ENCODE measurements around the gene VAPB.

Gene VAPB

DNA sequence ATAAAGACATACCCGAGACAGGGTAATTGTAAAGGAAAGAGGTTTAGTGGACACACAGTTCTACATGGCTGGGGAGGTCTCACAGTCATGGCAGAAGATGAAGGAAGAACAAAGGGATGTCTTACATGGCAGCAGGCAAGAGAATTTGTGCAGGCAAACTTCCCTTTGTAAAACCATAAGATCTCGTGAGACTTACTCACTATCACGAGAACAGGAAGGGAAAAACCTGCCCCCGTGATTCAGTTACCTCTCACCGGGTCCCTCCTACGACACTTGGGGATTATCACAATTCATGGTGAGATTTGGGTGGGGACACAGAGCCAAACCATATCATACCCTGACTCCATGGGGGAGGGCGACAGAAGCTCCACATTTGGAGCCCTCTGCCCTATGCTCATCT lies 7.4 kb upstream of the VAPB start:
- no peak for DNase-seq

DNA sequence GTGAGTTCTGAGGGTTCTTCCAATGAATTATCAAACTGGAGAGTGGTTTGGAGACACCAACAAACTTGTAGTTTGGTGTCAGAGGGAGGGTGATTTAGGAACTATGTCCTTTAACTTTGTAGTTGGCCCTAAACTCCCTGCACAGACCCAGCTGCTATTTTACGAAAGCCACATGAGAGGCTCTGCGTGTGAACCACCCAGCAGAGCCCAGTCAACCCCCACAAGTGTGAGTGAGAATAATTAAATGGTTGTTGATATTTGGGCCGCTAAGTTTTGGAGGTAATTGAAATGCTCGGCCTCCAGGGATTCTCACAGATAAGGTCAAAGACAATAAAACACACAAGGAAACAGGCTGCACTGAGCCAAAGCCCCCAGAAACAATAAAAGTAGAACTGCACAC lies 6.9 kb upstream of the VAPB start:
- no peak for DNase-seq

DNA sequence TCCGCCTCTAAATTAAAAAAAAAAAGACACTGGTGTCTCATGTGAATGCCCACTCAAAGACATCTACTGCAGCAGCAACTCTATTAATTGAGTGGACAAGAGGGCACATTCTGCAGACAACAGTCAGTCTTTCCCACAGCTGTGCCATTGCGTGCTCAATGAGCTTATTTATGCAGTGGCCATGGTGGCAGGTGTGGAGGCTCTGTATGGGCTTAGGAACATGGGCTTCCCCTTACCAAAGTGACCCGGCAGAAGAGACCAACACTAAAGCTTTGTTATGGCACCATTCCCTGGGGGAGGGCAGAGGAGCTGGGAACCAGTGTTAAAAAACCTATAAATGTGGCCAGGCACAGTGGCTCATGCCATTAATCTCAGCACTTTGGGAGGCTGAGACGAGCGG lies 4.2 kb upstream of the VAPB start:
- DNase-seq: no peak

DNA sequence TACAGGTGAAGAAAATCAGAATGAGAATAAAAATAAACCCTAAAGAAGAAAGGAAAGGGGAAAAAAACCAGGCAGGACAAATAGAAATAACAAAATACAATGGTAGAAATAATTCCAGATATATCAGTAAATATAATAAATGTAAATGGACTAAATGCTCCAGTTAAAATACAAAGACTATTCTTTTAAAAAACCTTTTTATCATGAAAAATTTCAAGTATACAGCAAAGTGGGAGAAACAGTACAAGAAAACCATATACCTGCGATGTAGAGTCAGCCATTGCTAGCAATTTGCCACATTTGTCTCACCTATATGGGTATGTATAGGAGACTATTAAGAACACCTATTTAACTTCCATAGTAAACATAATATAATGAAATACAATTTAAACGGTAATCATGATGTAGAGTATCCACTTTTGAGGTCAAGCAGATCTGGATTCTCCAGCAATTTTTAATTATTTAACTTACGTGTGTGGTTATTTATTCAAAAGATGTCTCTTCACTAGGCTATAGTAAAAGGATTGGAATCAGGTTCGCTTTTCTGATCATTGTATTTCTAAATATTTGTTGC lies 914 bp upstream of the VAPB start:
- no peak for DNase-seq

DNA sequence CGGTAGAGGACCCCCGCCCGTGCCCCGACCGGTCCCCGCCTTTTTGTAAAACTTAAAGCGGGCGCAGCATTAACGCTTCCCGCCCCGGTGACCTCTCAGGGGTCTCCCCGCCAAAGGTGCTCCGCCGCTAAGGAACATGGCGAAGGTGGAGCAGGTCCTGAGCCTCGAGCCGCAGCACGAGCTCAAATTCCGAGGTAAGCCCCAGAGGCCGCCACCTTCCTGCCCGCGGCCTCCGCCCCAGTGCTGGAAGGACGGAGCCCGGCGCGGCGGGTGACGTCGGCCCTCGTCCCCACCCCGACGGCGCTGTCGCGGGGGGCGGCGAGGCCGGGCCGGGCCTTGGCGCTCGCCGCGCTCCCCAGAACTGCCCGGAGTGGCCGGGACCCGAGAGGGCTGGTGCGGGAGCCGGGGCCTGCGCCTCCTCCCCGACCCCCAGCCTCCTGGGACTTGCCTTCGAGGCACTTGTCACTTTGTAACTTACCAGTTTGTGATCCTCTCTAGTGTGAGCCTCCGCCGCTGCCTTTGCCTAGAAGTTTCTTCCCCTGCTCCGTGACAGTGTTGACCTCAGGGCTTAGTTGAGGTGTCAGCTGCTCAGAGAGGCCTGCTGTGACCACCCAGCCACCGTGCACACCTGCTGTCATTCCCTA lies 417 bp downstream of the VAPB start:
- no peak for DNase-seq

DNA sequence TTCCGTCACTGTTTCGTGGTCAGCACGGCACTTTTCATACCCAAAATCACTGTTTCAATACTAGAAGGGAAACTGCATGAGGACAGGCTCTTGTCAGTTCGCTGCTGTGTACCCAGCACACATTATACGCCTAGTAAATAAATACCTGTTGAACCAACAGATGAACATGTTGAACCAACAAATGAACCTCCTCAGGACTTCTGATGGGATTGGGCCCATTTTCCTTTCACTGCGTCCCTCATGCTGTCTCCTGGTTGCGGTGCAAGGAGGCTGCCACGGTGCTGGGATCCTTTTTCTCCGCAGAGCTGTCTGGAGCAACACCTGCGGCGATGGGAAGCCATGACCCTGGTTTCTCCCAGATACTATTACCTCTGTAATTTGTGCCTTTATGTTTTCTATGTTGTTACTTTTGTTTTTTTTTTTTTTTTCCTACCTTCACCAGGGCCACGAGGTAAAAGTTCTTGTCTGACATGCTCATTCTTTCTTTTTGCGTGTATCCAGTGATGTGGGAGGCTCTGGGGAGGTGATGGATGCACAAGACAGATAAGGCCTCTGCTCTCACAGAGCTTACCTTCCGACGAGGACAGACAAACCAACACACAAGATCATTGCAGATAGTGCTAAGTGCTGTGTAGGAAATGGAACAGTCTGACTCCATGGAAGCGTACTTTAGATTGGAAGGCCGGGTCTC lies 1.1 kb downstream of the VAPB start:
- no peak for DNase-seq

DNA sequence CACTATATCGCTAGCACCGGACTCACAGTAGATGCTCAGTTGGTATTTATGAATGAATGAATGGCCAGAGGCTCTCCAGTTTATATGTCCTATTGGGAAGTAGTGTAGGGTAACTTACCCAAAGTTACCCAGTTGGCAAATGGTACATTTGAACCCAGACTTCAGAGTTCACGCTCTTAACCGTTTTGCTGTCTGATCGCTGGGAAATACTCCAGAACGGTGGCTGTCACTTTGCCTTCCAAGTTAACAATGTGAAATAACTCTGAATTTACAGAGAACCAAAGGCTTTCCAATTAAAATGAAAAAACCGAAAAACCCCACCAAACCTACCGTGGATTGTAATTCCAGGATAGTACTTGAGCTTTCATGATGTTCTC lies 1.6 kb downstream of the VAPB start:
- DNase-seq: no peak

DNA sequence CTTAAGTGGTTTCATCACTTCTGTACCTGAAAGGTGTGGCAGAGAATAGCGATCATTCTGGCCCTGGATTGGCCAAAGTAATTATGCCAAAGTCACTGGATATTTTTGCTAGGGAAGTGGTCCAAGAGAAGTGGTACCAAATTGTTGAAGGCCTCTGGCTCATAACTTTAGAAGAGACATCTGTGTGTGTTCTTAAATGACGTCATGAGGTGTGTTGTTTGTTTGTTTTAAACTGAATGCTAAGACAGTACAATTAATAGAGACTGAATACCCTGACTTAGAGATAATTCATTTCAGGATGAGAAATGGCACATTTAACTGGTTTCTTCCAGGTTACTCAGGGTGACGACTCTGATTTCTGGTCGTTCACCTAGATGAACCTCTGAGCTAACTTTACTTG lies 3.3 kb downstream of the VAPB start:
- DNase-seq: no peak

DNA sequence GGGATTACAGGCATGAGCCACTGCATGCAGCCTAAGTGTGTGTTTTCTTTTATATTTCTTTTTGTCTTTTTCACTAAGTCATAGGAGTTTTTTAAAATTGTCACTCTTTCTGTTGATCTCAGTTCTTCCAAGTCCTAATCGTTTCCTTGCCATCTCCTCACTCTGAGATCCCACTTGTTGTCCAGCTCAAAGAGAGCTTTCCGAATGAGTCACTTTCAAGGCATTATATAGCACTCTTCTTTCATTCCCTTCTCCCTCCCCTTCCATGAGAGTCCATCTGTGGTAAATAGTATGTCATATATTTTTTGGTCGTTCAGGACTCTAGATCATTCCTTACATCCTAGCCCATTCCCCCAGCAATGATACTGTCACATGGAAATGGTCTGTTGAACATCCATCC lies 4.3 kb downstream of the VAPB start:
- DNase-seq: no peak

DNA sequence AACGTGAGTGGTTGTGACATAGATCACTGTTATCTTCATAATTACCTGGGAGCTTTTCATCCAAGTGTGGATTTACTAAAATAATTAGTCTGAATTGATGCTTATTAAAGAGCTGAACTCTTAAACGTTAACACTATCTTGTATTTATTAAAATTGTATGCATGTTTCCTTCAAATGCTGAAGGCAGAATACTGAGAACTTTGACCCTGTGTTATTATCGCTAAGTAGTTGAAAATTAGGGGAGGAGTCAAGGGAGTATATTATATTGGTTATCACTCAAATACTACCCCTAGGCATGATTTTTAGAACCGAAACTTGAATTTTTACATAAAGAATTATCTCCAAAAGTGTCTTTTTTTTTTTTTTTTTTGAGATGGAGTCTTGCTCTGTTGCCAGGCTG lies 5.8 kb downstream of the VAPB start:
- DNase-seq: no peak

DNA sequence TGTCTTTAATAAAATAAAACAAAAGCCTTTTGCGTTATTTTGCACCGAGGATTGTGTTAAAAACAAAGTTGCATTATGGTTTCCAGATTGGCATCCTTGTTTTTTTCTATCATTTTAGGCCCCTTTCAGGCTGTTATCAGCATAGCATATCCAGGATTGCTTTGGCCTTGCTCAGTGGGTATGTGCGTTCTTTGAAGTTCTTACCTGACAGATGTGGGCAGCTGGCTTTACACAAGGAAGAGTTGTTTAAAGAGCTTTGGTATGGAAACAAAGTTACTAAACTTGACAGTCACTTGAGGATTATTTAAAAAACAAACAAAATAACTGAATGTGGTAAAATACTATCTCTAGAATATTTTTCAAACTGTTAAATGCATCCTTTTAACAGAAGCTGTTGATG lies 6.6 kb downstream of the VAPB start:
- no peak for DNase-seq

DNA sequence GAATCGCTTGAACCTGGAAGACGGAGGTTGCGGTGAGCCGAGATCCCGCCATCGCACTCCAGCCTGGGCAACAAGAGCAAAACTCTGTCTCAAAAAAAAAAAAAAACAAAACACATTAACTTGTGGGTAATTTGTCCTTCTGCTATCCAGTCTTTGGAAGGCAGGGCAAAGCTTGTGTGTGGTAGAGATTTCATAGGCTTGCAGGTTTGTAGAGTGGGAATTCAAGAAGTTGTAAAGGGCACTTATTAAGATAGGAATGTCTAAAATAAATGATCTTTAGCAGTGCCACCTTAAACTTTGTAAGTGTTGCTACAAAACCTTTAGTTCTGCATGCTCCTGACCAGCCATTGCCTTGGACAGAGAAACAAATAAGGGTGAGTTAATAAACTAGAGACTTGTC lies 8.4 kb downstream of the VAPB start:
- no peak for DNase-seq

DNA sequence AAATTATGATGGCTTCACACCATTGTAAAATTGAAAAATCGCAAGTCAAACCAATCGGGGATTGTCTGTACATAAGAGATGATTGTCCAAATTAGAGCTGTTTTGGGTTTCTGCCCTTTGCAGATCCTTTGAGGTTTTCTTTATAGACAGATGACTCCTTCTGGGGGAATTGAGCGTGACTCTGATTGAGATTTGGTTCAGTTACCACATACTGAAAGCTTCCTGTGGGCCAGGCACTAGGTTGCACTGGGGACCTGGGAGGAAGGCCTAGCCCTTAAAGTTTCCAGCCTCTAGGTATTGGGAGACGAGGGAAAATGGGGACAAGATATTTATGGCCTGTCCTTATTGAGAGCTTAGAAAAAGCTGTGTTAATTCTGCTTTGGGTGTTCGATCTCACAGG lies 9.2 kb downstream of the VAPB start:
- no peak for DNase-seq

DNA sequence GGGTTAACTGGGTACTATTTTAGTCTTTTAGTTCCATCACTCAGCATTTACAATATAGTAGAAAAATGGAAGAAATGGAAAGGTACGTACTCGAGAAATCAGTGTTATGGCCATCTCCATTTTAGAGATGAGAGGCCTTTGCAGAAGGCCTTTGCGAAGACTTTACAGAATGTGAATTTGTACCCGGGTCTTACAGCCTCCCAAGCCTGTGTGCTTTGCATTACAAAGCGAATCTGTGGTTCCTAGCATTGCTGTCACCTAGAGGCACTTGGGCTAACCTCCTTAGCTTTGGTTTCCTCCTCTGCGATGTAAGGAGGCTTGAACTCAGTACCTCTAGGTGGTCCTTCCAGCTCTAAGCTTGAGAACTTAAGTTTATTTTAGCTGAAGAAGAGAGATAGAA lies 10.9 kb downstream of the VAPB start:
- no peak for DNase-seq

DNA sequence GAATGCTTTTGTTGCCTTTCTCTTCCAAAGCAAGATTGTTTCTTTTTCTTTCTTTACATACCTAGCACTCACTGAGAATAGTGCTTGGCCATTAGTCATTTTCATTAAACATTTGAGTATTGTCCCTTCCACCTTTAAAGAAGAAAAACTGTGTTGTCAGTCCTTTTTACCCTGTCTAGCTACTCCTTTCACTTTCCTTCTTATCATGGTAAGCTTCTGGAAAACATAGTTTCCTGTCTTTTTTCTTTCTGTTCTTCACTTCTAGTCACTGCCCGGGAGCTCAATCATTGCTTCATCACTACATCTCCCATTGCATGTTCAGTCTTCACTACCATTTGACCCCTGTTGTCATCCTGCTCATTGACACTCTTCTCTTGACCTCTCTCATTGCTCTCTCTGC lies 12.1 kb downstream of the VAPB start:
- no peak for DNase-seq

DNA sequence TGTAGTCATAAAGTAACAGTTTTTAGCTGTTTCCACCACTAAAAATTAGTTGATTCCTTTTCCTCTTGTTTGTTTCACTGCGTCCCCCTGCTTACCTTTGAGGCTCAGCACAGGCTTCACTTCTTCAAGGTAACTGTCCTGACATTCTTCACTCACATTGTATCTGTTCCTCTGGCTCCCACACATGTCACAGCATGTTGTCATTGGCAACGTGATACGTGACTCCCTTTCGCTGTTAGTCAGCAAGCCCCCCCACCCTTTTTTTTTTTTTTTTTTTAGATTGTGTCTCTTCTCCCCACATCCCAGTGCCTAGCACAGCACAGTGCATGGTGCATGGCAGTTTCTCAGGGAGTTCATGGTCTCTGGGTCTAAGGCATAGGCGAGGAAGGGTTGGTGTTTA lies 13.3 kb downstream of the VAPB start:
- no peak for DNase-seq

DNA sequence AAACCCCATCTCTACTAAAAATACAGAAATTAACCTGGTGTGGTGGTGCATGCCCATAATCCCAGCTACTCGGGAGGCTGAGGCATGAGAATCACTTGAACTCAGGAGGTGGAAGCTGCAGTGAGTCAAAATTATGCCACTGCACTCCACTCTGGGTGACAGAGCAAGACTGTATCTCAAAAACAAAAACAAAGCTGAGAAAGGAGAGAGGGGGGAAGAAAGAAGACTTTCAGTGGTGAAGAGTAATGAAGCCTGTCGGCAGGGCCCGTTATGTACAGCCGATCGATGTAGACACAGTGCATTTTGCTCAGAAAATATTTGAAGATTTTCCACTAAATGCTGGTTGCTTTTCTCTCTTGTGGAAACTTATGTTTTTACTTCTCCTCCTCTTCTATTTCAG lies 13.8 kb downstream of the VAPB start:
- no peak for DNase-seq

DNA sequence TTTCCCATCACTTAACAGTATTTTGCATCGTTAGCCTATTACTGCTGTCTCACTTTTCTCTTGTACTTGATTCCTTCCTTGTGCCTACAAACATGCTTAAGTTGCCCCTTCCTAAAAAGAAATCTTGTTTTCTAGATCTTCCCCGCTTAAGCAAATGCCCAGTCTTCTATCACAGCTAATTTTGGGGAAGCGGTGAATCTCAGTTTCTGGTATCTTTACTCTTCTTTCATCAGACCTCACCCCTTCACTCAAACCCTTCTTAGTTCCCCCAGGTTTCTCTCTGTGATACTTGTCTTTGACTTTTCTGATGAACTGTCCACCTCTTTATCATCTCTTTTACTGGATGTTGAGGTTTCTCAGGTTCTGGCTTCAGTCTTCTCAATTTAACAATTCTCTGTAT lies 14.2 kb downstream of the VAPB start:
- DNase-seq: no peak

DNA sequence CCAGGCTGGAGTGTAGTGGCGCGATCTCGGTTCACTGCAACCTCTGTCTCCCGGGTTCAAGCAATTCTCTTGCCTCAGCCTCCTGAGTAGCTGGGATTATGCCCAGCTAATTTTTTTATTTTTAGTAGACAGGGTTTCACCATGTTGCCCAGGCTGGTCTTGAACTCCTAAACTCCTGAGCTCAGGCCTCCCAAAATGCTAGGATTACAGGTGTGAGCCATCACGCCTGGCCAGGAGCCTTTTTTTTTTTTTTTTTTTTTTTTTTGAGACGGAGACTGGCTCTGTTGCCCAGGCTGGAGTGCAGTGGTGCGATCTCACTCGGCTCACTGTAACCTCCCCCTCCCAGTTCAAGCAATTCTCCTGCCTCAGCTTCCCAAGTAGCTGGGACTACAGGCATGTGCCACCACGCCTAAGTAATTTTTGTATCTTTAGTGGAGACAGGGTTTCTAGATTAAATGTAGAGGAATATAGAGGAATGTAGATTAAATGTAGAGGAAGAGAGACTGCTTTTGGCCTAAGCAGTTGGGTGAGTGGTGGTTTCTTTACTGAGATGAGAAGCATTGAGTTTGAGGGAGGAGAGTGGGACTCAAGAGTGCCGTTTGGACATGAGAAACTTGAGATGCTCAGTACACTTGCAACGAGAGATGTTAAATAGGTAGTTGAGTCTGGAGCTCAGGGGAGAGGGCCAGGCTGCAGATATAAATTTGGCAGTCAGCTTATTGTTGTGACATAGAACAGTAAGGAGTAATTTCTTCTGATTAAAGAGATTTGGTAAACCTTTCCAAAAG lies 16.7 kb downstream of the VAPB start:
- no peak for DNase-seq

DNA sequence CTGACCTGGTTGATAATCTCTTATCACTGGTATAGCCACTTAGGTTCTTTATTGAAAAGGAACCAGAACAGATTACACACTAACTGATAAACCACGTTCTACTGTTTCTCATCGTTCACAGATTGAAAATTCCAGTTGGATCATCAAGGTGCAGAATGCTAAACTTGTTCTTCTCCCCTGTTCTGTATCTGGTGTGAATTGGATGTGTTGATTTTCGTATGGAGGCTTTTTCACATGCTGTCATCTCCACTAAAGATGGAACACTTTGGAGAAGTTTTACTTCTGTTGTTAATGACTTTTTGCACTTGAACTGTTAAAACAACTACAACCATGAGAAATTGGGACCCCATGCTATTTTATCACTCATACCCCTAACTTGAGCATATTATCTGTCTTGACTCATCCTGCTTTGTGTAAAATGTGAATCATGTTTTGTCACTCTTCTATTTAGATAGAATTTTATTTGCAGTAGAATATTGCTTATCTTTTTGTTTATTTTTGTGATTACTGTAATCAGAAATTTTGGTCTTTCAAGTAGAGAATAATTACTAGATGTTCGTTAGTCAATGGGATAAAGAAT lies 17.5 kb downstream of the VAPB start:
- DNase-seq: no peak

DNA sequence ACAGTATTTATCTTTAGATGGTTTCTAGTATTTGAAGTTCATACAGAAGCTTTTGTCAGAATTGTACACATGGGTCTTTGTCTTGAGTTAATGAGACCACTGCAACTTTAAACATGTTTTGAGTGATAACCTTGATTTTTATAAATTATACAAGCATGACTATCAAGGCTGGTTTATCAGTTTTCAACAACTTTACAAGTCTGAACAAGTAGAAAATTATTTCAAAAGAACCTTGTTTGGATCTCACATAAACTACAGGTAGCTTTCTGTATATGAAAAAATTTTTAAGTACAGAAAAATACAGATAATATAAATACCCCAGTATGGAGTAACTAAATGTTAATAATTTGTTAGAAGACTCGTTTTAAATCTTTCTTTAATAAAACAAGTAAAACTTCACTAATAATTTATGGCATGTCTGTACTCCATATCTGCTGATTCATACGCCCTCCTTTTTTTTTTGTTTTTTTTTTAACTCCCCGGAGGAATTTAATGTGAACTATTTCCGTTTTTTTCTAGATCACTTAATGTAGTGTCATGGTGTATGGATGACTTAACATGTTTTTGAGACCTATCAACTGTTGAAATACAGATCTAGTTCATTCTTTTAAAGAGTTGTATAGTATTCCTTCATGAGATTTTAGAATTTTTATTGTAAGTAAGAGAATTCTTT lies 18.3 kb downstream of the VAPB start:
- DNase-seq: no peak

DNA sequence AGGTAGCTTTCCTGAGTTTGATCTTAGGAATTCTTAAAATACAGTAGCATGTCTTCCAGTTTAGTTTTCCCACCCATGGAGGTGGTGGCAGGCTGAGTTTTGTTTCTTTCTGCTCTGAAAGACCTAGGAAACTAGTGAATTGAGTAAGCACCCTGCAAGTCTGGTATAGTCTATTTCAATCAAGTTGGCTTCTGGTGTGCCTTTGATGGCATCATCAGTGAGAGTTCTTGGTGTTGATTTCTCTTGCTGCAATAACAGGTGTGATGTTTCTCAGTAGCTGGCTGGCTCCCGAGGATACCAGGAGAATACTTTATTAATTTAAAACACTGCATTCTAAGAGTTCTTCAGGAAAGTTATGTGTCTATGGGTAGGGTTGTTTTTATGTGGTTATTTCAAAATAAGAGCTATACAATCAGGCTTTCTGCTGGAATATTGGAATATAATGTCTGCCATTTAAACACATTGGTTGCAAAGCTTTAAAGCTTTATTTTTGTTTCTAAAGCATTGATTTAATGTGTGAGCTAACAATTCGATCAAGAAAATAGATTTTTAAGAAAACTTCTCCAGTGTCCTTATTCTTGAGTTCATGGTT lies 19.0 kb downstream of the VAPB start:
- DNase-seq: no peak
